ENCODE results near the gene PLXND1.
A peak's percentile ranks its signal among the peaks of the same experiment; 100 is the strongest.

PLXND1 gene

GRCh38 chr3:129626744-129627349 lies 20.4 kb upstream of the PLXND1 start:
- DNase-seq (ENCODE audit: low read depth), result peak; percentile 89

GRCh38 chr3:129625072-129625874 lies 18.8 kb upstream of the PLXND1 start:
- DNase-seq (ENCODE audit: low read depth), result no peak

- no peak for DNase-seq (ENCODE audit: low read depth)
These were observed 18.0 kb upstream of the PLXND1 start for GRCh38 chr3:129624347-129625071.

GRCh38 chr3:129623447-129624118 lies 17.1 kb upstream of the PLXND1 start:
- no peak for DNase-seq (ENCODE audit: low read depth)

- DNase-seq (ENCODE audit: low read depth), result no peak
These were observed 16.5 kb upstream of the PLXND1 start for GRCh38 chr3:129622933-129623332.

- DNase-seq (ENCODE audit: low read depth), result no peak
These were observed 15.9 kb upstream of the PLXND1 start for GRCh38 chr3:129622226-129622874.

- no peak for DNase-seq (ENCODE audit: low read depth)
These were observed 15.2 kb upstream of the PLXND1 start for GRCh38 chr3:129621626-129622225.

- DNase-seq (ENCODE audit: low read depth), result no peak
These were observed 14.5 kb upstream of the PLXND1 start for GRCh38 chr3:129620828-129621559.

GRCh38 chr3:129619726-129620162 lies 13.3 kb upstream of the PLXND1 start:
- DNase-seq (ENCODE audit: low read depth), result no peak

GRCh38 chr3:129618901-129619671 lies 12.6 kb upstream of the PLXND1 start:
- no peak for DNase-seq (ENCODE audit: low read depth)

GRCh38 chr3:129618186-129618820 lies 11.8 kb upstream of the PLXND1 start:
- no peak for DNase-seq (ENCODE audit: low read depth)

- no peak for DNase-seq (ENCODE audit: low read depth)
These were observed 11.1 kb upstream of the PLXND1 start for GRCh38 chr3:129617381-129618185.

GRCh38 chr3:129616713-129617112 lies 10.2 kb upstream of the PLXND1 start:
- DNase-seq (ENCODE audit: low read depth), result peak; percentile 69

- no peak for DNase-seq (ENCODE audit: low read depth)
These were observed 9.8 kb upstream of the PLXND1 start for GRCh38 chr3:129616291-129616690.

- no peak for DNase-seq (ENCODE audit: low read depth)
These were observed 9.3 kb upstream of the PLXND1 start for GRCh38 chr3:129615751-129616281.

GRCh38 chr3:129614927-129615363 lies 8.5 kb upstream of the PLXND1 start:
- DNase-seq (ENCODE audit: low read depth), result peak; percentile 30

- no peak for DNase-seq (ENCODE audit: low read depth)
These were observed 8.0 kb upstream of the PLXND1 start for GRCh38 chr3:129614435-129614834.

- DNase-seq (ENCODE audit: low read depth), result no peak
These were observed 6.9 kb upstream of the PLXND1 start for GRCh38 chr3:129613367-129613740.
